ENCODE measurements around the gene GANC. TPM values are rescaled to one million over a fixed set of nuclear protein-coding genes. Genes with fewer than 3 reads are reported as not detected.
"Not testable (repeated sequence)": the region's sequence is repeated elsewhere in the genome, so short reads cannot be mapped to it uniquely, and the experiment has no call there.

GANC gene
- total RNA-seq, 1 donor from 2014 or later = 39.7 TPM

GRCh38 chr15:42324308-42324707 is 51.3 kb downstream of the GANC start:
- Mint-ChIP-seq H3K36me3 (peaks cover 42% of the 10 kb centered on the region), H3K4me3 (no peak overlapping the region), H3K27ac (no peak overlapping the region), H3K4me1 (no peaks in the 10 kb centered on the region), H3K9me3 (no peaks in the 10 kb centered on the region), H3K27me3 (ENCODE audit: low read depth) (no peaks in the 10 kb centered on the region)
- no peak for DNase-seq (ENCODE audit: low spot score in 2 of 2, unreplicated experiment in 2 of 2)
- no peak for TF ChIP-seq CTCF (IDR thresholded peaks at IDR 0.05; ENCODE audit: unreplicated experiment)

- H3K4me1 Mint-ChIP-seq = no peaks in the 10 kb centered on the region
- TF ChIP-seq CTCF (IDR thresholded peaks at IDR 0.05; ENCODE audit: unreplicated experiment) = no peak
- peaks cover 21% of the 10 kb centered on the region for H3K36me3 Mint-ChIP-seq
- no peak overlapping the region for H3K27ac Mint-ChIP-seq
- no peaks in the 10 kb centered on the region for H3K9me3 Mint-ChIP-seq
- no peaks in the 10 kb centered on the region for H3K27me3 Mint-ChIP-seq (ENCODE audit: low read depth)
- no peak for DNase-seq (ENCODE audit: low spot score in 2 of 2, unreplicated experiment in 2 of 2)
- H3K4me3 Mint-ChIP-seq = no peak overlapping the region
These were observed 56.2 kb downstream of the GANC start for GRCh38 chr15:42329161-42329560.

GRCh38 chr15:42329992-42330391 is 57.0 kb downstream of the GANC start:
- peaks cover 20% of the 10 kb centered on the region for H3K36me3 Mint-ChIP-seq
- TF ChIP-seq CTCF (IDR thresholded peaks at IDR 0.05; ENCODE audit: unreplicated experiment) = no peak

GRCh38 chr15:42331235-42331634 is 58.2 kb downstream of the GANC start:
- peaks cover 32% of the 10 kb centered on the region for H3K36me3 Mint-ChIP-seq
- no peak for DNase-seq (ENCODE audit: low spot score in 2 of 2, unreplicated experiment in 2 of 2)
- no peak overlapping the region for H3K4me3 Mint-ChIP-seq
- peaks cover 17% of the 10 kb centered on the region for H3K9me3 Mint-ChIP-seq
- no peak overlapping the region for H3K27ac Mint-ChIP-seq
- no peaks in the 10 kb centered on the region for H3K27me3 Mint-ChIP-seq (ENCODE audit: low read depth)
- no peak for TF ChIP-seq CTCF (IDR thresholded peaks at IDR 0.05; ENCODE audit: unreplicated experiment)
- H3K4me1 Mint-ChIP-seq = no peaks in the 10 kb centered on the region

More at GRCh38 chr15:42329992-42330391, 57.0 kb downstream of the GANC start:
- peaks cover 4% of the 10 kb centered on the region for H3K9me3 Mint-ChIP-seq
- H3K4me3 Mint-ChIP-seq = no peak overlapping the region
- no peaks in the 10 kb centered on the region for H3K4me1 Mint-ChIP-seq
- no peak for DNase-seq (ENCODE audit: low spot score in 2 of 2, unreplicated experiment in 2 of 2)
- no peaks in the 10 kb centered on the region for H3K27me3 Mint-ChIP-seq (ENCODE audit: low read depth)
- H3K27ac Mint-ChIP-seq = no peak overlapping the region

- no peak for DNase-seq (ENCODE audit: low spot score in 2 of 2, unreplicated experiment in 2 of 2)
- Mint-ChIP-seq H3K4me3 (no peak overlapping the region), H3K36me3 (peaks cover 31% of the 10 kb centered on the region), H3K27ac (no peak overlapping the region), H3K27me3 (ENCODE audit: low read depth) (no peaks in the 10 kb centered on the region), H3K9me3 (peaks cover 23% of the 10 kb centered on the region), H3K4me1 (no peaks in the 10 kb centered on the region)
- no peak for TF ChIP-seq CTCF (IDR thresholded peaks at IDR 0.05; ENCODE audit: unreplicated experiment)
These were observed 59.3 kb downstream of the GANC start for GRCh38 chr15:42332331-42332730.

- no peaks in the 10 kb centered on the region for H3K27me3 Mint-ChIP-seq (ENCODE audit: low read depth)
- H3K4me1 Mint-ChIP-seq = peaks cover 3% of the 10 kb centered on the region
- H3K27ac Mint-ChIP-seq = no peak overlapping the region
- peaks cover 28% of the 10 kb centered on the region for H3K36me3 Mint-ChIP-seq
- peaks cover 23% of the 10 kb centered on the region for H3K9me3 Mint-ChIP-seq
- H3K4me3 Mint-ChIP-seq = no peak overlapping the region
- no peak for DNase-seq (ENCODE audit: low spot score in 2 of 2, unreplicated experiment in 2 of 2)
- TF ChIP-seq CTCF (IDR thresholded peaks at IDR 0.05; ENCODE audit: unreplicated experiment) = no peak
These were observed 62.1 kb downstream of the GANC start for GRCh38 chr15:42335074-42335473.

GRCh38 chr15:42336650-42337049 is 63.6 kb downstream of the GANC start:
- not testable (repeated sequence) for H3K27ac Mint-ChIP-seq; H3K4me1 Mint-ChIP-seq; DNase-seq (ENCODE audit: low spot score in 2 of 2, unreplicated experiment in 2 of 2); H3K4me3 Mint-ChIP-seq; H3K27me3 Mint-ChIP-seq (ENCODE audit: low read depth)
- peaks cover 28% of the 10 kb centered on the region for H3K36me3 Mint-ChIP-seq
- H3K9me3 Mint-ChIP-seq = peaks cover 23% of the 10 kb centered on the region

GRCh38 chr15:42337104-42337503 is 64.1 kb downstream of the GANC start:
- H3K4me3 Mint-ChIP-seq; H3K27ac Mint-ChIP-seq; H3K4me1 Mint-ChIP-seq; H3K27me3 Mint-ChIP-seq (ENCODE audit: low read depth); DNase-seq (ENCODE audit: low spot score in 2 of 2, unreplicated experiment in 2 of 2): not testable (repeated sequence)
- Mint-ChIP-seq H3K36me3 (peaks cover 28% of the 10 kb centered on the region), H3K9me3 (peaks cover 23% of the 10 kb centered on the region)

All from mesothelial cell of epicardium (in vitro differentiated cells).